Measurements from ENCODE around the gene EIF4G3.

GRCh38 chr1:21099034-21099868 is 77.4 kb downstream of the EIF4G3 start:
- TF ChIP-seq CTCF (IDR thresholded peaks at IDR 0.05; ENCODE audit: low read depth, low read length, poor library complexity, severe bottlenecking) (no peak), EZH2phosphoT487 (IDR thresholded peaks at IDR 0.05; ENCODE audit: borderline replicate concordance, low read length) (no peak)
